DND-41 (cell line): ENCODE measurements around the gene RILPL1.

Source experiments
- ATAC-seq: fragments of 200-7000 bp; cut with Tn5 transposase; 3 replicates; pipeline ENCODE4 v1.9.1; 2021; ENCODE audit warnings: low read depth; ENCODE audit not compliant: insufficient read depth
- DNase-seq: peaks from one replicate; pipeline ENCODE4 v3.0.0-alpha.2; 2020
- H2AFZ ChIP-seq: 2 replicates; pipeline ENCODE4 v1.6.0; 2012; ENCODE audit warnings: low read depth, low read length
- H3K27ac ChIP-seq: 2 replicates; pipeline ENCODE4 v1.5.1; 2012; ENCODE audit warnings: low read length, inconsistent platforms
- H3K27me3 ChIP-seq: fragments of 200-600 bp; sonication (generic); 2 replicates; pipeline ENCODE4 v1.6.0; 2012; ENCODE audit warnings: low read length, mild to moderate bottlenecking, inconsistent platforms; ENCODE audit not compliant: insufficient read depth, poor library complexity
- H3K36me3 ChIP-seq: 2 replicates; pipeline ENCODE4 v1.5.1; 2012; ENCODE audit warnings: low read length, inconsistent platforms; ENCODE audit not compliant: insufficient read depth
- H3K4me1 ChIP-seq: 2 replicates; pipeline ENCODE4 v1.5.1; 2012; ENCODE audit warnings: mild to moderate bottlenecking, low read length; ENCODE audit not compliant: insufficient read depth
- H3K4me2 ChIP-seq: 2 replicates; pipeline ENCODE4 v1.6.0; 2012; ENCODE audit warnings: mild to moderate bottlenecking, moderate library complexity, low read length, inconsistent platforms; ENCODE audit not compliant: insufficient read depth
- H3K4me3 ChIP-seq, 2 experiments: fragments of 200-600 bp in 1 of 2; shearing (Covaris generic) in 1 of 2; 2 replicates each; pipeline ENCODE4 v1.5.1; 2012 to 2016; ENCODE audit warnings: inconsistent platforms in 2 of 2, low read length in 2 of 2, mild to moderate bottlenecking in 2 of 2, low read depth in 1 of 2, moderate library complexity in 1 of 2
- H3K79me2 ChIP-seq: 2 replicates; pipeline ENCODE4 v1.6.0; 2012; ENCODE audit warnings: low read length, inconsistent platforms; ENCODE audit not compliant: insufficient read depth
- H3K9ac ChIP-seq: 2 replicates; pipeline ENCODE4 v1.6.0; 2012; ENCODE audit warnings: low read depth, mild to moderate bottlenecking, inconsistent platforms, low read length, moderate library complexity
- H3K9me3 ChIP-seq: 2 replicates; pipeline ENCODE4 v1.5.1; 2012; ENCODE audit warnings: low read length, moderate library complexity, mild to moderate bottlenecking, inconsistent platforms; ENCODE audit not compliant: insufficient read depth, severe bottlenecking
- H4K20me1 ChIP-seq: 2 replicates; pipeline ENCODE4 v1.6.0; 2012; ENCODE audit warnings: low read length; ENCODE audit not compliant: insufficient read depth
- CTCF ChIP-seq: IDR thresholded peaks from 2 replicates; pipeline ENCODE4 v1.5.1; 2012; ENCODE audit warnings: borderline replicate concordance, low read length, moderate library complexity, mild to moderate bottlenecking; ENCODE audit not compliant: poor library complexity, severe bottlenecking; ENCODE audit errors: extremely low read depth
- EZH2 ChIP-seq: IDR thresholded peaks from 3 replicates; pipeline ENCODE4 v1.6.1; 2012; ENCODE audit warnings: borderline replicate concordance, low read depth, mild to moderate bottlenecking, moderate library complexity, low read length, inconsistent platforms; ENCODE audit not compliant: severe bottlenecking

The RILPL1 gene

DNA sequence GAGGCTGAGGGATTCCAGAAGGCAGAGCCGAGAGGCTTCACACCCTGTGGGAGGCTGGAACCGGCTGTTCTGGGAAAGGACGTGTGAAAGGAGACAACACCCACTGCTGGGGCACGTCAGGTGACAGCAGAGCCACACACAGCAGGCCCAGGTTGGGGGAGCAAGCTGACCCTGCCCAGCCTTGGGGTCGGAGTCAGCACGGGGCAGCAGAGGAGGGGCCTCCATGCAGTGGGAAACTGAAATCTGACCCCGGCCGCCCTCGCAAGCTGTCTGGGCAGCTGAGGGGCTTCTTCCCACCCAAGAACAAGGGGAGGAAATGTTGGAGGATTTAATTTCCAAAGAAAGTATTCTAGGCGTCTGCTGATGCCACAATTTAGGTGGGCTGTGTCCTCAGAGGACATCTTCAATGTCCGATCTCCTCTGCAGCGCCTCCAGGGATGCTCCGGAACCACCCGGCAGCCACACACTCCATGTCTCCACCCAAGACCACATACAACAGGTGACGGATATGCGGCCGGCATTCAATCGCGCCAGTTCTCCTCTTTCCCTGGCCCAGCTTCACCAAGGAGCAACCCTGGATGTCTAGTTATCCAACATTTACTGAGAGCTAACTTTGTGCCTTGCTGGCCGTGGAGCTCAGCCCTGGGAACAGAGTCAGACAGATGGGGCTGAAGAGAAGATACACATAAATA is 44.8 kb downstream of the RILPL1 start:
- H3K36me3 ChIP-seq: no peaks in the 10 kb centered on the region
- H3K9ac ChIP-seq: no peak overlapping the region
- H4K20me1 ChIP-seq: no peaks in the 10 kb centered on the region
- H3K4me3 ChIP-seq: no peak overlapping the region
- no peak overlapping the region for H3K4me2 ChIP-seq
- DNase-seq (no peak), ATAC-seq (no peak)
- peaks cover 9% of the 10 kb centered on the region for H3K4me1 ChIP-seq
- no peaks in the 10 kb centered on the region for H3K27me3 ChIP-seq
- no peaks in the 10 kb centered on the region for H3K9me3 ChIP-seq
- H3K27ac ChIP-seq: no peak overlapping the region
- H2AFZ ChIP-seq: no peak overlapping the region
- no peaks in the 10 kb centered on the region for H3K79me2 ChIP-seq
- TF ChIP-seq CTCF (no peak), EZH2 (no peak)

- Histone ChIP-seq H3K79me2 (no peaks in the 10 kb centered on the region), H3K36me3 (no peaks in the 10 kb centered on the region), H3K4me2 (no peak overlapping the region), H3K4me1 (peaks cover 17% of the 10 kb centered on the region), H3K27me3 (no peaks in the 10 kb centered on the region), H3K9me3 (no peaks in the 10 kb centered on the region), H3K27ac (no peak overlapping the region), H4K20me1 (no peaks in the 10 kb centered on the region), H2AFZ (no peak overlapping the region), H3K4me3 (no peak overlapping the region), H3K9ac (no peak overlapping the region)
- ATAC-seq: no peak
- DNase-seq: no peak
- no peak for TF ChIP-seq CTCF
- TF ChIP-seq EZH2: no peak
Measured at GRCh38 chr12:123487428-123487827, 46.1 kb downstream of the RILPL1 start.

DNA sequence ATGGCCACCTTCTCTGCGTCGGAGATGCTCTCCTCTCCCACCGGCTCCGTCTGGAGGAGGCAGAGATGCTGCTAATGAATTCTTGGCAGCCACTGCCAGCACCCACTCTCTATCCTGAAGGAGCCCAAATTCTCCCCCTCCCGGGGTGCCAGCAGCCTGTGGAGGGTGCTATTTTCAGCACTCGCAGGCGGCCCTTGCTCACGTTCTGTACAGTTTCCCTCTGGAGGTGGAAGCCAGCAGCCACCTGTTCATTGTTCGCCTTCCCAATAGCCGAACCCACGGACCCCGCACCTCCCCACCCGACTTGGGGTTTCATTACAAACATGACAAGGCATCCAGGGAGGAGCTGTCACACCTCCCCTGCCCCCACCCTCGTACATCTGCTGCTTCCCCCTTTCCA is 47.8 kb downstream of the RILPL1 start:
- H3K27me3 ChIP-seq: no peaks in the 10 kb centered on the region
- H3K4me2 ChIP-seq: no peak overlapping the region
- H3K27ac ChIP-seq: no peak overlapping the region
- no peak overlapping the region for H2AFZ ChIP-seq
- H3K4me1 ChIP-seq: peaks cover 17% of the 10 kb centered on the region
- no peaks in the 10 kb centered on the region for H3K36me3 ChIP-seq
- no peak overlapping the region for H3K4me3 ChIP-seq
- TF ChIP-seq CTCF (no peak), EZH2 (no peak)
- ATAC-seq: no peak
- no peaks in the 10 kb centered on the region for H3K79me2 ChIP-seq
- no peak overlapping the region for H3K9ac ChIP-seq
- no peaks in the 10 kb centered on the region for H4K20me1 ChIP-seq
- no peak for DNase-seq
- no peaks in the 10 kb centered on the region for H3K9me3 ChIP-seq
